Fibroblast of the aortic adventitia (primary cell): Measurements from ENCODE around the gene SP8. TPM values are rescaled to one million over a fixed set of nuclear protein-coding genes. Genes with fewer than 3 reads are reported as not detected.

Experiments
- DNase-seq: peaks from one replicate; pipeline ENCODE4 v3.0.0-alpha.2; 2010; ENCODE audit warnings: low read depth
- H3K4me3 ChIP-seq: 2 replicates; pipeline ENCODE4 v1.5.1; 2011; ENCODE audit warnings: low read depth, mild to moderate bottlenecking, control low read depth, low read length, moderate library complexity
- CTCF ChIP-seq: IDR thresholded peaks from 2 replicates; pipeline ENCODE4 v1.5.1; 2011; ENCODE audit warnings: mild to moderate bottlenecking, low read length, control low read depth, inconsistent platforms; ENCODE audit not compliant: insufficient read depth
- total RNA-seq: library from RNA; depleted of rRNA; stranded (reverse); fragments of >200 nt; gene quantifications from 2 replicates; pipeline ENCODE4 v1.2.3, GENCODE V29; 2012; ENCODE audit warnings: low replicate concordance

SP8 gene
- total RNA-seq, 1 donor, result not detected

GRCh38 chr7:20788420-20788990, 1.8 kb upstream of the SP8 start:
- no peak overlapping the region for H3K4me3 ChIP-seq
- DNase-seq, result no peak
- no peak for TF ChIP-seq CTCF

- TF ChIP-seq CTCF, result no peak
- no peak for DNase-seq
- no peak overlapping the region for H3K4me3 ChIP-seq
Measured at GRCh38 chr7:20787660-20788419, 1.2 kb upstream of the SP8 start.

GRCh38 chr7:20786421-20786778, 286 bp downstream of the SP8 start:
- peak overlapping the region; percentile 40 for H3K4me3 ChIP-seq
- DNase-seq, result no peak
- no peak for TF ChIP-seq CTCF

- TF ChIP-seq CTCF, result no peak
- H3K4me3 ChIP-seq, result peak overlapping the region; percentile 40
- DNase-seq, result no peak
Measured at GRCh38 chr7:20786049-20786412, 655 bp downstream of the SP8 start.

GRCh38 chr7:20785157-20786048, 1.3 kb downstream of the SP8 start:
- TF ChIP-seq CTCF, result no peak
- DNase-seq, result no peak
- peak overlapping the region; percentile 38 for H3K4me3 ChIP-seq

GRCh38 chr7:20784388-20785156, 2.1 kb downstream of the SP8 start:
- DNase-seq, result no peak
- H3K4me3 ChIP-seq, result no peak overlapping the region
- no peak for TF ChIP-seq CTCF
